DOHH2 (cell line): ENCODE measurements around the gene SH3GL3.

Experiments
- H3F3A ChIP-seq: fragments of 200-600 bp; sonication (generic), shearing (Covaris generic); 2 replicates; pipeline ENCODE4 v1.6.0; 2016; ENCODE audit warnings: antibody characterized with exemption, mild to moderate bottlenecking; ENCODE audit not compliant: control insufficient read depth, insufficient read depth
- H3K27ac ChIP-seq: fragments of 200-600 bp; sonication (generic); 2 replicates; pipeline ENCODE4 v1.5.1; 2014; ENCODE audit warnings: low read depth, mild to moderate bottlenecking, low read length, moderate library complexity
- H3K27me3 ChIP-seq: fragments of 200-600 bp; sonication (generic); 2 replicates; pipeline ENCODE4 v1.6.1; 2014; ENCODE audit warnings: mild to moderate bottlenecking, low read length, mixed read lengths; ENCODE audit not compliant: control insufficient read depth
- H3K36me3 ChIP-seq: fragments of 200-600 bp; sonication (generic); 2 replicates; pipeline ENCODE4 v1.6.1; 2014; ENCODE audit warnings: mild to moderate bottlenecking, low read length, moderate library complexity, mixed read lengths; ENCODE audit not compliant: control insufficient read depth
- H3K4me1 ChIP-seq: fragments of 200-600 bp; sonication (generic); 2 replicates; pipeline ENCODE4 v1.6.1; 2014; ENCODE audit warnings: mild to moderate bottlenecking, low read length, mixed read lengths; ENCODE audit not compliant: control insufficient read depth
- H3K4me2 ChIP-seq: fragments of 200-600 bp; sonication (generic); 2 replicates; pipeline ENCODE4 v1.6.0; 2014; ENCODE audit warnings: mild to moderate bottlenecking, low read length, moderate library complexity
- H3K4me3 ChIP-seq: fragments of 200-600 bp; sonication (generic); 2 replicates; pipeline ENCODE4 v1.5.1; 2014; ENCODE audit warnings: mild to moderate bottlenecking, low read length, mixed read lengths
- H3K79me2 ChIP-seq: fragments of 200-600 bp; sonication (generic); 2 replicates; pipeline ENCODE4 v1.6.1; 2014; ENCODE audit warnings: mild to moderate bottlenecking, low read length, mixed read lengths; ENCODE audit not compliant: control insufficient read depth
- H3K9me2 ChIP-seq: fragments of 200-600 bp; sonication (generic); replicated peaks from 2 replicates; pipeline ENCODE4 v1.6.1; 2014; ENCODE audit warnings: mild to moderate bottlenecking, low read length, mixed read lengths; ENCODE audit not compliant: control insufficient read depth
- H3K9me3 ChIP-seq: fragments of 200-600 bp; sonication (generic); 2 replicates; pipeline ENCODE4 v1.6.1; 2014; ENCODE audit warnings: antibody characterized with exemption, low read length, mixed read lengths; ENCODE audit not compliant: control insufficient read depth, insufficient read depth
- H4K20me1 ChIP-seq: fragments of 200-600 bp; sonication (generic); 2 replicates; pipeline ENCODE4 v1.6.0; 2014; ENCODE audit warnings: low read depth, mild to moderate bottlenecking, antibody characterized with exemption, low read length, moderate library complexity; ENCODE audit not compliant: control insufficient read depth, insufficient read depth
- EZH2phosphoT487 ChIP-seq: fragments of 200-600 bp; sonication (generic); IDR thresholded peaks from 2 replicates; pipeline ENCODE4 v1.6.1; 2017; ENCODE audit warnings: borderline replicate concordance, mild to moderate bottlenecking, antibody characterized with exemption, low read length, moderate library complexity, mixed read lengths
- TF ChIP-seq, protein P1 (sequence below): fragments of 200-600 bp; sonication (generic); IDR thresholded peaks from one replicate; pipeline ENCODE4 v1.5.1; 2014; ENCODE audit warnings: antibody characterized with exemption, mild to moderate bottlenecking, low read depth, low read length; ENCODE audit not compliant: poor library complexity, severe bottlenecking

The SH3GL3 gene

DNA sequence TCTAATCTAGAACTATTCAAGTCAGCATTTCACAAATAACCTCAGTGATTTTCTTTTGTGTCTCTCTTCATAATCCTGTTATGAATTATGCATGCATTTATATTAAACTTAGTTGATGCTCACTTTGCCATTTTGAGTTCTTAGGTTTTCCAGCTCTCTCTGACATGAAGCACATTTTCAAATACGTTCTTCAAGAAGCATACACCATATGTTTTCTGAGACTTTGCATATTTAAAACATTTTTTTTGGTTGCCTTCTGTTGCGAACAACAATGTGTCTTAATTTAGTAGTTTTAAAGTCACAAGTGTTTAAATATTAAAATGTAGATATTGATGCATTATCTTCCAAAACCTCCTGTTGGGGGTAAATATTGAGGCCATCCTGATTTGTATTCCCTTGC lies 37.5 kb downstream of the SH3GL3 start:
- Histone ChIP-seq H3K4me2 (no peak overlapping the region), H3K27me3 (no peaks in the 10 kb centered on the region), H3K4me1 (no peaks in the 10 kb centered on the region), H3K79me2 (no peaks in the 10 kb centered on the region), H3K36me3 (no peaks in the 10 kb centered on the region), H3F3A (no peaks in the 10 kb centered on the region), H4K20me1 (no peaks in the 10 kb centered on the region), H3K4me3 (no peak overlapping the region), H3K9me3 (no peaks in the 10 kb centered on the region), H3K27ac (no peak overlapping the region), H3K9me2 (no peaks in the 10 kb centered on the region)
- TF ChIP-seq, protein P1, sequence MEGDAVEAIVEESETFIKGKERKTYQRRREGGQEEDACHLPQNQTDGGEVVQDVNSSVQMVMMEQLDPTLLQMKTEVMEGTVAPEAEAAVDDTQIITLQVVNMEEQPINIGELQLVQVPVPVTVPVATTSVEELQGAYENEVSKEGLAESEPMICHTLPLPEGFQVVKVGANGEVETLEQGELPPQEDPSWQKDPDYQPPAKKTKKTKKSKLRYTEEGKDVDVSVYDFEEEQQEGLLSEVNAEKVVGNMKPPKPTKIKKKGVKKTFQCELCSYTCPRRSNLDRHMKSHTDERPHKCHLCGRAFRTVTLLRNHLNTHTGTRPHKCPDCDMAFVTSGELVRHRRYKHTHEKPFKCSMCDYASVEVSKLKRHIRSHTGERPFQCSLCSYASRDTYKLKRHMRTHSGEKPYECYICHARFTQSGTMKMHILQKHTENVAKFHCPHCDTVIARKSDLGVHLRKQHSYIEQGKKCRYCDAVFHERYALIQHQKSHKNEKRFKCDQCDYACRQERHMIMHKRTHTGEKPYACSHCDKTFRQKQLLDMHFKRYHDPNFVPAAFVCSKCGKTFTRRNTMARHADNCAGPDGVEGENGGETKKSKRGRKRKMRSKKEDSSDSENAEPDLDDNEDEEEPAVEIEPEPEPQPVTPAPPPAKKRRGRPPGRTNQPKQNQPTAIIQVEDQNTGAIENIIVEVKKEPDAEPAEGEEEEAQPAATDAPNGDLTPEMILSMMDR: no peak
- no peak for TF ChIP-seq EZH2phosphoT487

DNA sequence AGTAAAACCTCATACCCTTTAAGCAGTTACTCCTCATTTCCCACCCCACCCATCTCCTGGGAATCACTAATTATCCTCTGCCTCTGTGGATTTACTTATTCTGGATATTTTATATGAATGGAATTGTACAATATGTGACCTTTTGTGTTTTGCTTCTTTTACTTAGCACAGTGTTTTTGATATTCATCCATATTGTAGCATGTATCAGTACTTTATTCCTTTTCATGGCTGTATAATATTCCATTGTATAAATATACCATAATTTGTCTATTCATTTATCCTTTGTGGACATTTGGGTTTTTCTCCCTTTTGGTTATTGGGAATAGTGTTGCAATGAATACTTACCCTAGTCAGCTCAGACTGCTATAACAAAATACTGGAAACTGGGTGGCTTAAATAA lies 39.2 kb downstream of the SH3GL3 start:
- no peak for TF ChIP-seq EZH2phosphoT487
- TF ChIP-seq, protein P1: no peak
- Histone ChIP-seq H3K79me2 (no peaks in the 10 kb centered on the region), H4K20me1 (no peaks in the 10 kb centered on the region), H3F3A (no peaks in the 10 kb centered on the region), H3K4me2 (no peak overlapping the region), H3K4me3 (no peak overlapping the region), H3K27ac (no peak overlapping the region), H3K27me3 (no peaks in the 10 kb centered on the region), H3K9me2 (no peaks in the 10 kb centered on the region), H3K9me3 (no peaks in the 10 kb centered on the region), H3K36me3 (no peaks in the 10 kb centered on the region), H3K4me1 (no peaks in the 10 kb centered on the region)

DNA sequence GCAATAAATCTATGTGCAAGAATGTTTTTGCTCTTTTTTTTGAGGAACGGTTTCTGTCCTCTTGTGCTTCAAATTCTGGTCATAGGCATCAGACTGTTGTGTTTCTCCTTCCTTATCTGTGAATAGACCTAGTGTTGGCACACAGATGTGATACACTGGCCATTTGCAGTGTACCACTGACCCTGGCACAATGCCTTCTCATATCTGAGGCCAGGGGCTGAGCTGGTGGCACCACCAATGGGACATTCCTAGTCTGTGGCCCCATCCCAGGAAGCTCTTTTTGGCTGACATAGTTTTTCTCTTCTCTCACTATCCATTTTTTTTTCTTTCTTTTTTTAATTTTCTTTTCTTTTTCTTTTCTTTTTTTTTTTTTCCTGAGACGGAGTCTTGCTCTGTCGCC lies 40.4 kb downstream of the SH3GL3 start:
- no peak overlapping the region for H3K27ac ChIP-seq
- no peaks in the 10 kb centered on the region for H3K4me1 ChIP-seq
- TF ChIP-seq EZH2phosphoT487: no peak
- TF ChIP-seq, protein P1: no peak
- no peaks in the 10 kb centered on the region for H3K79me2 ChIP-seq
- no peak overlapping the region for H3K4me3 ChIP-seq
- no peaks in the 10 kb centered on the region for H3K9me2 ChIP-seq
- no peaks in the 10 kb centered on the region for H3K27me3 ChIP-seq
- H3K9me3 ChIP-seq: no peaks in the 10 kb centered on the region
- H3K36me3 ChIP-seq: no peaks in the 10 kb centered on the region
- no peaks in the 10 kb centered on the region for H3F3A ChIP-seq
- no peak overlapping the region for H3K4me2 ChIP-seq
- H4K20me1 ChIP-seq: no peaks in the 10 kb centered on the region

DNA sequence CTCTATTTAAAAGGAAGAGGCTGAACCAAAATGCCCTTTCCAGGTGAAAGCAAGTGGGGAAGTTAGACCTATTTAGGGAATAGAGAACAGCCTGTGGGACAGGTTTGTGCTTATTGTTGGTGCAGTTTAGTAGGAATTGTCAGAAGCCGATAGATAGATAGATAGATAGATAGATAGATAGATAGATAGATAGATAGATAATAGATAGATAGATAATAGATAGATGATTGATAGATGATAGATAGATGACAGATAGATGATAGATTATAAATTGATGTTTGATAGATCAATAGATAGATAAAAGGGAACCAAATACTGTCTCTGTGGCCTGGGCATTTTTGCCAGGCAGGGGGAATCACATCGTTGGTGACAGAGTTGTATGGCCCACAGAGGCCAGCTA lies 42.5 kb downstream of the SH3GL3 start:
- Histone ChIP-seq H3F3A (no peaks in the 10 kb centered on the region), H3K4me1 (no peaks in the 10 kb centered on the region), H3K4me3 (no peak overlapping the region), H3K27ac (no peak overlapping the region), H3K36me3 (no peaks in the 10 kb centered on the region), H3K9me2 (no peaks in the 10 kb centered on the region), H3K9me3 (no peaks in the 10 kb centered on the region), H3K4me2 (no peak overlapping the region), H4K20me1 (no peaks in the 10 kb centered on the region), H3K27me3 (no peaks in the 10 kb centered on the region), H3K79me2 (no peaks in the 10 kb centered on the region)
- TF ChIP-seq, protein P1: no peak
- no peak for TF ChIP-seq EZH2phosphoT487
